Duodenal mucosa (tissue), 2 donors: ENCODE measurements around the gene AGAP3.

Experiments used
- H3K27ac ChIP-seq: one replicate; pipeline ENCODE4 v1.7.0; 2013; ENCODE audit warnings: low read depth, low read length
- H3K27me3 ChIP-seq, 2 donors: one replicate each; pipeline ENCODE4 v1.7.0; 2013; ENCODE audit warnings: low read length in 2 of 2, control low read depth in 1 of 2; ENCODE audit not compliant: insufficient read depth in 2 of 2, control insufficient read depth in 1 of 2
- H3K36me3 ChIP-seq, 2 donors: one replicate each; pipeline ENCODE4 v1.7.0; 2013; ENCODE audit warnings: low read length in 2 of 2, control low read depth in 1 of 2; ENCODE audit not compliant: insufficient read depth in 2 of 2, control insufficient read depth in 1 of 2
- H3K4me1 ChIP-seq, 2 donors: one replicate each; pipeline ENCODE4 v1.7.0; 2013; ENCODE audit warnings: low read length in 2 of 2, control low read depth in 1 of 2; ENCODE audit not compliant: insufficient read depth in 2 of 2, control insufficient read depth in 1 of 2
- H3K4me3 ChIP-seq, 2 donors: one replicate each; pipeline ENCODE4 v1.7.0; 2013; ENCODE audit warnings: low read length in 2 of 2, low read depth in 1 of 2
- H3K9ac ChIP-seq, 2 donors: one replicate each; pipeline ENCODE4 v1.7.0; 2013; ENCODE audit warnings: low read length in 2 of 2, low read depth in 1 of 2
- H3K9me3 ChIP-seq, 2 donors: one replicate each; pipeline ENCODE4 v1.7.0; 2013; ENCODE audit warnings: low read length in 2 of 2, control low read depth in 1 of 2; ENCODE audit not compliant: control insufficient read depth in 1 of 2

Gene AGAP3

GRCh38 chr7:151166629-151167196, 80.4 kb downstream of the AGAP3 start:
- H3K4me1 ChIP-seq = peaks cover 4% of the 10 kb centered on the region in 2 donors
- H3K9me3 ChIP-seq = no peaks in the 10 kb centered on the region
- no peak overlapping the region for H3K9ac ChIP-seq
- peaks cover 49 to 53% of the 10 kb centered on the region in 2 donors for H3K27me3 ChIP-seq
- no peak overlapping the region for H3K4me3 ChIP-seq
- no peak overlapping the region for H3K27ac ChIP-seq
- H3K36me3 ChIP-seq = no peaks in the 10 kb centered on the region

- Histone ChIP-seq H3K9ac (no peak within 1 kb of the TSS), H3K4me1 (peaks cover 4% of the 10 kb centered on the region in 2 donors), H3K27me3 (peaks cover 50 to 56% of the 10 kb centered on the region in 2 donors)
Observed at GRCh38 chr7:151167197-151167961, 81.1 kb downstream of the AGAP3 start, which contains the start of gene GBX1. Gene GBX1, minus strand, starts transcription at chr7:151167694. Its CDS starts 146 bp downstream, at chr7:151167548.

GRCh38 chr7:151168003-151168786, 81.9 kb downstream of the AGAP3 start:
- Histone ChIP-seq H3K4me3 (peak overlapping the region; percentile 47 to 55), H3K9me3 (no peaks in the 10 kb centered on the region), H3K36me3 (no peaks in the 10 kb centered on the region), H3K9ac (no peak overlapping the region), H3K27ac (no peak overlapping the region), H3K27me3 (peaks cover 52 to 58% of the 10 kb centered on the region in 2 donors), H3K4me1 (peaks cover 4% of the 10 kb centered on the region in 2 donors)

More at GRCh38 chr7:151167197-151167961, 81.1 kb downstream of the AGAP3 start, which contains the start of gene GBX1:
- Histone ChIP-seq H3K9me3 (no peaks in the 10 kb centered on the region), H3K4me3 (peak within 1 kb of the TSS; percentile 47 to 55), H3K27ac (no peak within 1 kb of the TSS), H3K36me3 (no peaks in the 10 kb centered on the region)

- H3K27me3 ChIP-seq = peaks cover 52 to 60% of the 10 kb centered on the region in 2 donors
- H3K4me1 ChIP-seq = peaks cover 4% of the 10 kb centered on the region in 2 donors
- H3K4me3 ChIP-seq = no peak overlapping the region
- no peak overlapping the region for H3K27ac ChIP-seq
- H3K9ac ChIP-seq = no peak overlapping the region
- H3K9me3 ChIP-seq = no peaks in the 10 kb centered on the region
- no peaks in the 10 kb centered on the region for H3K36me3 ChIP-seq
Observed at GRCh38 chr7:151168787-151169162, 82.5 kb downstream of the AGAP3 start.

- Histone ChIP-seq H3K4me3 (no peak overlapping the region), H3K4me1 (no peaks in the 10 kb centered on the region), H3K27ac (no peak overlapping the region), H3K36me3 (no peaks in the 10 kb centered on the region), H3K9ac (no peak overlapping the region), H3K9me3 (no peaks in the 10 kb centered on the region), H3K27me3 (peaks cover 32 to 41% of the 10 kb centered on the region in 2 donors)
Observed at GRCh38 chr7:151172273-151173141, 86.2 kb downstream of the AGAP3 start.

GRCh38 chr7:151173386-151174245, 87.3 kb downstream of the AGAP3 start:
- Histone ChIP-seq H3K27me3 (peaks cover 24 to 37% of the 10 kb centered on the region in 2 donors), H3K36me3 (no peaks in the 10 kb centered on the region), H3K4me3 (no peak overlapping the region), H3K9ac (no peak overlapping the region), H3K4me1 (no peaks in the 10 kb centered on the region), H3K9me3 (no peaks in the 10 kb centered on the region), H3K27ac (no peak overlapping the region)

GRCh38 chr7:151174246-151175046, 88.2 kb downstream of the AGAP3 start:
- Histone ChIP-seq H3K27me3 (peaks cover 16 to 32% of the 10 kb centered on the region in 2 donors), H3K9ac (no peak overlapping the region), H3K36me3 (no peaks in the 10 kb centered on the region), H3K27ac (no peak overlapping the region), H3K4me1 (no peaks in the 10 kb centered on the region), H3K9me3 (no peaks in the 10 kb centered on the region), H3K4me3 (no peak overlapping the region)

GRCh38 chr7:151175047-151175792, 88.9 kb downstream of the AGAP3 start:
- Histone ChIP-seq H3K4me1 (no peaks in the 10 kb centered on the region), H3K36me3 (no peaks in the 10 kb centered on the region), H3K9ac (no peak overlapping the region), H3K27me3 (peaks cover 14 to 26% of the 10 kb centered on the region in 2 donors), H3K4me3 (no peak overlapping the region), H3K27ac (no peak overlapping the region), H3K9me3 (no peaks in the 10 kb centered on the region)
